ENCODE data around the gene PANK1. TPM values are rescaled to one million over a fixed set of nuclear protein-coding genes. Genes with fewer than 3 reads are reported as not detected.

PANK1 gene
- total RNA-seq, 2 experiments from 2014 or later: 2.3 to 3.9 TPM

DNA sequence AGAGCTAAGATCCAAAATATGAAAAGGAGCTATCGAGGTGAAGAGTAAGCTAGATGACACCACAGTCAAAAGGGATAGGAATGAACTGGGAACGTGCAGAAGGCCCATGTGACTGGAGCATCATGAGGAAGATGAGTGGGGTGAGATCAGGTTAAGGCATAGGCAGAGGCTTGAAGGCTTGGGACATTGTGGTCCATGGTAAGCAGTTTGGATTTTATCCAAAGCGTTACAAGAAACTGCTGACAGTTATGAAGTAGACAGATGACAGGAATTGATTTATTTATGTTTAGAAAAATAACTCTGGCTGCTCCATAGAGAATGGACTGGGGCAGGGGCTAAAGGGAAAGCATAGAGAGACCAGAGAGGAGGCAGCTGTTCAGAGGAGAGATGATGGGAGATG, 18.1 kb upstream of the PANK1 start:
- TF ChIP-seq, protein P1, sequence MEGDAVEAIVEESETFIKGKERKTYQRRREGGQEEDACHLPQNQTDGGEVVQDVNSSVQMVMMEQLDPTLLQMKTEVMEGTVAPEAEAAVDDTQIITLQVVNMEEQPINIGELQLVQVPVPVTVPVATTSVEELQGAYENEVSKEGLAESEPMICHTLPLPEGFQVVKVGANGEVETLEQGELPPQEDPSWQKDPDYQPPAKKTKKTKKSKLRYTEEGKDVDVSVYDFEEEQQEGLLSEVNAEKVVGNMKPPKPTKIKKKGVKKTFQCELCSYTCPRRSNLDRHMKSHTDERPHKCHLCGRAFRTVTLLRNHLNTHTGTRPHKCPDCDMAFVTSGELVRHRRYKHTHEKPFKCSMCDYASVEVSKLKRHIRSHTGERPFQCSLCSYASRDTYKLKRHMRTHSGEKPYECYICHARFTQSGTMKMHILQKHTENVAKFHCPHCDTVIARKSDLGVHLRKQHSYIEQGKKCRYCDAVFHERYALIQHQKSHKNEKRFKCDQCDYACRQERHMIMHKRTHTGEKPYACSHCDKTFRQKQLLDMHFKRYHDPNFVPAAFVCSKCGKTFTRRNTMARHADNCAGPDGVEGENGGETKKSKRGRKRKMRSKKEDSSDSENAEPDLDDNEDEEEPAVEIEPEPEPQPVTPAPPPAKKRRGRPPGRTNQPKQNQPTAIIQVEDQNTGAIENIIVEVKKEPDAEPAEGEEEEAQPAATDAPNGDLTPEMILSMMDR (IDR thresholded peaks at IDR 0.05): no peak
- Mint-ChIP-seq H3K27me3 (no peaks in the 10 kb centered on the region), H3K4me1 (ENCODE audit: low read depth) (no peaks in the 10 kb centered on the region), H3K9me3 (no peaks in the 10 kb centered on the region), H3K27ac (no peak overlapping the region), H3K4me3 (no peak overlapping the region), H3K36me3 (ENCODE audit: low read depth) (no peaks in the 10 kb centered on the region)
- ChIA-PET CTCF (no interaction called here), POLR2A (no interaction called here)
- intact Hi-C loops (cut with micrococcal nuclease): no loop called here
- no peak for ATAC-seq
- DNase-seq: no peak

DNA sequence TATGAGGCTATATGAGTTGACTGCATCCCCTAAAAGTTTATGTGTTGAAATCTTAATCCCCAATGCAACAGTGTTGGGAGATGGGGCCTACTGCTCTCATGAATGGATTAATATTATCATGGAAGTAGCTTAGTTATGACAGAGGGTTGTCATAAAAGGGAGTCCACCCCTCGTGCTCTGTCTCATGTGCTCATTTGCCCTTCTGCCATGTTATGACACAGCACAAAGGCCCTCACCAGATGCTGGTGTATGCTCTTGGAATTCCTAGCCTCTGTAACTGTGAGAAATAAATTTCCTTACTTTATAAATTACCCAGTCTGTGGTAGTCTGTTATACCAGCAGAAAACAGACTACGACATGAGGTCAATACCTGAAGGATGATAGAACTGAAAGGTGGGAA, 17.6 kb upstream of the PANK1 start:
- ATAC-seq (no peak), DNase-seq (no peak)
- TF ChIP-seq, protein P1 (IDR thresholded peaks at IDR 0.05): no peak
- Mint-ChIP-seq H3K4me1 (ENCODE audit: low read depth) (no peaks in the 10 kb centered on the region), H3K27me3 (no peaks in the 10 kb centered on the region), H3K36me3 (ENCODE audit: low read depth) (no peaks in the 10 kb centered on the region), H3K27ac (no peak overlapping the region), H3K9me3 (no peaks in the 10 kb centered on the region), H3K4me3 (no peak overlapping the region)
- intact Hi-C loops (cut with micrococcal nuclease): no loop called here
- ChIA-PET POLR2A (no interaction called here), CTCF (no interaction called here)

DNA sequence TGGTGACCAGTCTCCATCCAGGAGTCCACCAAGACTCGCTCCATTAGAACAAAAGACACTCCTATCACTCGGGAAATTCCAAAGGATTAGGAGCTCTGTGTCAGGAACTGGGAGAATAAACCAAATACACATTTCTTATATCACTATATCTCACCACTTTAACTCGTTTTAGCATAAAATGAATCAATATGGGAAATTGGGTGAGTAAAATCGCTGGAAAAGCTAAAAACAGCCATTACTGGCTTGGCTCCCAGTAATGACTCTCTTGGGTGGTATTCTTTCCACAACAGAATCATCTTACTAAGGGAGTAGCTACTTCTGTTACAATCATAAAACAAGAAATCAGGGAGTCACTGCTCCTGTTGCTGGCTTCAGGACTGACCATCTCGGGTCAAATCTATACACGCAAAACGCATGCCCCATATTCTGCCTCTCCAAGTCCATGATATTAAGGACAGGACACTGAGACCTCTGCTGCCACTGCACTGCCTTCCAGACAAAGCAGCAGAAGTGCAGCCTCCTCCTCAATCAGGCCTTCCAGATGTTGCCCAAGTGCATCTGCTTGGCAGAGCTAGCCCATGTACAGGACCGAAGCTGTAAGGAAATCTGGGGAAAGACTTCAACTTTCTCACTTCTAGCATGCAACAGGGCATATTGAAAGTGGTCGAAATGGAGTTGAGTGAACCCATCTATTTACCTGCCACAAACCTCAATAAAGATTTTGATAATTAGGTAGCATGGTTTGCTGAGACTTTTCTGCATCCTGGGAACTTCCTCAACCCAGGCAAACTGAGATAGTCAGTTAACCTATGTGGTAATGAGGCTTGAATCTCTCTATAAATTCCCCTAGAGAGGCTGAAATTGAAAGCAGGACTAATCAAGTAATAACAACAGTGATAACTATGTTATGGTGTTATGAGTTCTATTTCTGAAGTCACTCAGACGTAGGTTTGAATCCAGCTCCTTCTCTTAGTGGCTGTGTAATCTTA, 14.4 kb upstream of the PANK1 start:
- CTCF ChIA-PET: no interaction called here
- H3K27ac Mint-ChIP-seq: no peak overlapping the region
- DNase-seq (no peak), ATAC-seq (no peak)
- no peaks in the 10 kb centered on the region for H3K27me3 Mint-ChIP-seq
- H3K4me1 Mint-ChIP-seq (ENCODE audit: low read depth): no peaks in the 10 kb centered on the region
- TF ChIP-seq, protein P1 (IDR thresholded peaks at IDR 0.05): no peak
- POLR2A ChIA-PET: interaction anchor here (1.2 kb wide), 1 partner anchor 14 kb away, joined by 3 read pairs; no protein-coding TSS in a partner anchor
- H3K9me3 Mint-ChIP-seq: no peaks in the 10 kb centered on the region
- H3K36me3 Mint-ChIP-seq (ENCODE audit: low read depth): no peaks in the 10 kb centered on the region
- intact Hi-C loops (cut with micrococcal nuclease): no loop called here
- H3K4me3 Mint-ChIP-seq: no peak overlapping the region

DNA sequence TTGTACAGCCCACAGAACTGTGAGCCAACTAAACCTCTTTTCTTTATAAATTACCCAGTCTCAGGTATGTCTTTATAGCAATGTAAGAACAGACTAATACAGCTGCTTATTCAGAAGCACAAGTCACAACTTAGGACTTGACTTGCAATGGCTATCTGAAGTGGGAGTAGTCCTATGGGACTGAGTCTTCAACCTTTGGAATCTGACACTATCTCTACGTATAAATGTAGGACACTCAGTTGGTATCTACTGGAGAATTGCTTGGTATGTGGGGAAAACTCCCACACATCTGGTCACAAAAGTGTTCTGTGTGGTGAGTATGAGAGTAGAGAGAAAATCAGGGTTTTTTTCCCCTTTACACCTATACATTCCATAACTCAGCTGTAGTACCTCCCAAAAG, 12.3 kb upstream of the PANK1 start:
- no peak for DNase-seq
- Mint-ChIP-seq H3K4me1 (ENCODE audit: low read depth) (no peaks in the 10 kb centered on the region), H3K27ac (no peak overlapping the region), H3K27me3 (no peaks in the 10 kb centered on the region), H3K9me3 (no peaks in the 10 kb centered on the region), H3K36me3 (ENCODE audit: low read depth) (no peaks in the 10 kb centered on the region), H3K4me3 (no peak overlapping the region)
- ChIA-PET POLR2A (interaction anchor here (1.4 kb wide), 1 partner anchor 44 kb away, joined by 5 read pairs; the partner anchor contains the start of gene KIF20B), CTCF (no interaction called here)
- intact Hi-C loops (cut with micrococcal nuclease): no loop called here
- ATAC-seq: no peak
- TF ChIP-seq, protein P1 (IDR thresholded peaks at IDR 0.05): no peak

GRCh38 chr10:89655722-89656121, 10.7 kb upstream of the PANK1 start:
- TF ChIP-seq, protein P1 (IDR thresholded peaks at IDR 0.05): no peak
- ChIA-PET CTCF (no interaction called here), POLR2A (interaction anchor here (1.4 kb wide), 1 partner anchor 46 kb away, joined by 5 read pairs; the partner anchor contains the start of gene KIF20B)
- DNase-seq: no peak
- H3K9me3 Mint-ChIP-seq: no peaks in the 10 kb centered on the region
- no peak overlapping the region for H3K4me3 Mint-ChIP-seq
- no peak overlapping the region for H3K27ac Mint-ChIP-seq
- intact Hi-C loops (cut with micrococcal nuclease): no loop called here
- H3K27me3 Mint-ChIP-seq: no peaks in the 10 kb centered on the region
- no peaks in the 10 kb centered on the region for H3K36me3 Mint-ChIP-seq (ENCODE audit: low read depth)
- H3K4me1 Mint-ChIP-seq (ENCODE audit: low read depth): no peaks in the 10 kb centered on the region
- no peak for ATAC-seq
